ENCODE results near the gene TH.
"Not testable (repeated sequence)": the region's sequence is repeated elsewhere in the genome, so short reads cannot be mapped to it uniquely, and the experiment has no call there.

Gene TH

DNA sequence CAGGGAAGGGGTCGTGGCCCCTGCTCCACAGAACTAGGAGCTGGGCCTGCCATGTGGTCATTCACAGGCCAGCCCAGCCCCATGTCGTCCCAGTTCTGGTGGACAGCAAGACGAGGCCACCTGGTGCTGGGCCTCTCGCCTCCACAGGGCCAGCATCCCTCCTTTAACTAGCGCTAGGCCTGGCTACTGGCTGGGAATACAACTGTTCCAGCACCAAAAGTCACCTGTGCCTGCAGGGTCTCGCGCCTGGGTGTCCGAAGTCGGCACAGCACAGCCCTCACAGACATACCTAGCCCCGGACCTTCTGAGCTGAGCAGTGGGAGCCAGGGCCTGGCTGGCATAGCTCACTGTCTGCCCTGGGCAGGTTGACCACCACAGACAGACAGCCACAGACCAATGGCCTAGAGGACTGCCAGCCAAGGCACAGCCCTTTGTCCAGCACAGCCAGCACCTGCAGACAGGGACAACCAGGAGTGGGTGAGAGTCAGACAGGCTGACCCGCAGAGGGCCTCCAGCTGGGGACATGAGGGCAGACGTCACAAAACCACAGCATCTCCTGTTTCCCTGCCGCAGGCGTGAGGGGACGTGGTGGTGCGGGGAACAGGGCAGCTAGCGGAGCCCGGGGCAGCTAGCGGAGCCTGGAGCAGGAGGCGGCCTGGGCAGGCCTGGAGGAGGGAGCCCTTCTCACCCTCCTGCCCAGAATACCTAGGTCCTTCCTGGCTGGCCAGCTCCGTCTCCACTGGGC is 27.2 kb upstream of the TH start:
- H3K27me3 ChIP-seq (ENCODE audit: insufficient read depth, insufficient read length), result peaks cover 15% of the 10 kb centered on the region
- H3K36me3 ChIP-seq (ENCODE audit: insufficient read depth, insufficient read length, low read length), result no peaks in the 10 kb centered on the region
- TF ChIP-seq SUZ12 (IDR thresholded peaks at IDR 0.05; ENCODE audit: extremely low read depth, insufficient read depth, insufficient read length) (no peak), ZNF274 (IDR thresholded peaks at IDR 0.05; ENCODE audit: low read depth, low read length) (no peak), YY1 (IDR thresholded peaks at IDR 0.05; ENCODE audit: insufficient read depth, insufficient read length) (no peak)
- no peak for DNase-seq (ENCODE audit: low read depth, low spot score)
- no peak overlapping the region for H3K9ac ChIP-seq (ENCODE audit: insufficient read length, low read depth)
- H3K4me1 ChIP-seq (ENCODE audit: insufficient read depth, insufficient read length), result peaks cover 6% of the 10 kb centered on the region
- no peak overlapping the region for H3K4me3 ChIP-seq (ENCODE audit: insufficient read length, low read depth)
- no peaks in the 10 kb centered on the region for H3K9me3 ChIP-seq (ENCODE audit: insufficient read depth, low read length)

DNA sequence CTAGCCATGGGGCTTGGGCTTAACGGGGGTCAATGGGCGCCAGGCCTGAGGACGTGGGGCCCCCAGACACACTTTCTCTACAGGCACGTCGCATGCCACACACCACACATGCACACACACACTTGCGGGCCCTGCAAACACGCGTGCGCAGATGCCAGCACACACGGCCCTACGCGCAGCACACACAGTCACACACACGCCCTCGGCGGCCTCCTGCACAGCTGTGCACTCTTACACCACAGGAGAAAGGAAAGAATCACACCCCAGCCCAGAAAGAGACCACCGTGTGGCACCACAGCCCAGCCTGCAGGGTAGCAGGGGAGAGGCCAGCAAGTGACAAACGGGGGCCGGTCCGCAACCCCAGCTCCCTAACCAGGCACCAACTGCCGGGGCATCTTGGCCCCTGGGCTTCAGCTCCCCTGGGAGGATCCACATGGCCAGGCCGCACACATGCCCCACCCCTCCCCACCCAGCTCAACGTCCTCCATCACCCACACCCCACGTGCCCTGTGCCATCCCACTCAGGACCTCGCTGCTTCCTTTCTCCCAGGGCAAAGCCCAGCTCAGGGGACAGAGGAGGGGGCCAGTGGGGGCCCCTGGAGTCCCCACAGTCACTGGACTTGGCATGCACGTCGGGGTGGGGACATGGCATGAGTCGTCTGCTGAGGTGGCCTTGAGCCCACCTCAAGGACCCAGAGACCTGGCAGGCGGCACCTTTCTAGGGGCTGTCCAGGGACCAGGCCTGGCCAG is 26.3 kb upstream of the TH start:
- Histone ChIP-seq H3K36me3 (ENCODE audit: insufficient read depth, insufficient read length, low read length) (no peaks in the 10 kb centered on the region), H3K9me3 (ENCODE audit: insufficient read depth, low read length) (no peaks in the 10 kb centered on the region), H3K4me3 (ENCODE audit: insufficient read length, low read depth) (no peak overlapping the region), H3K27me3 (ENCODE audit: insufficient read depth, insufficient read length) (peaks cover 15% of the 10 kb centered on the region), H3K9ac (ENCODE audit: insufficient read length, low read depth) (peak overlapping the region; percentile 44), H3K4me1 (ENCODE audit: insufficient read depth, insufficient read length) (peaks cover 12% of the 10 kb centered on the region)
- TF ChIP-seq SUZ12 (IDR thresholded peaks at IDR 0.05; ENCODE audit: extremely low read depth, insufficient read depth, insufficient read length) (no peak), ZNF274 (IDR thresholded peaks at IDR 0.05; ENCODE audit: low read depth, low read length) (no peak), YY1 (IDR thresholded peaks at IDR 0.05; ENCODE audit: insufficient read depth, insufficient read length) (no peak)
- DNase-seq (ENCODE audit: low read depth, low spot score), result no peak

GRCh38 chr11:2196970-2197770 is 25.6 kb upstream of the TH start:
- H3K27me3 ChIP-seq (ENCODE audit: insufficient read depth, insufficient read length), result peaks cover 15% of the 10 kb centered on the region
- DNase-seq (ENCODE audit: low read depth, low spot score), result peak; percentile 66
- TF ChIP-seq ZNF274 (IDR thresholded peaks at IDR 0.05; ENCODE audit: low read depth, low read length), result no peak
- no peak for TF ChIP-seq SUZ12 (IDR thresholded peaks at IDR 0.05; ENCODE audit: extremely low read depth, insufficient read depth, insufficient read length)
- TF ChIP-seq YY1 (IDR thresholded peaks at IDR 0.05; ENCODE audit: insufficient read depth, insufficient read length), result no peak
- no peaks in the 10 kb centered on the region for H3K9me3 ChIP-seq (ENCODE audit: insufficient read depth, low read length)
- no peaks in the 10 kb centered on the region for H3K36me3 ChIP-seq (ENCODE audit: insufficient read depth, insufficient read length, low read length)
- peak overlapping the region; percentile 44 for H3K9ac ChIP-seq (ENCODE audit: insufficient read length, low read depth)
- peaks cover 12% of the 10 kb centered on the region for H3K4me1 ChIP-seq (ENCODE audit: insufficient read depth, insufficient read length)
- H3K4me3 ChIP-seq (ENCODE audit: insufficient read length, low read depth), result no peak overlapping the region

- no peaks in the 10 kb centered on the region for H3K36me3 ChIP-seq (ENCODE audit: insufficient read depth, insufficient read length, low read length)
- no peaks in the 10 kb centered on the region for H3K9me3 ChIP-seq (ENCODE audit: insufficient read depth, low read length)
- TF ChIP-seq ZNF274 (IDR thresholded peaks at IDR 0.05; ENCODE audit: low read depth, low read length) (no peak), YY1 (IDR thresholded peaks at IDR 0.05; ENCODE audit: insufficient read depth, insufficient read length) (no peak), SUZ12 (IDR thresholded peaks at IDR 0.05; ENCODE audit: extremely low read depth, insufficient read depth, insufficient read length) (no peak)
- H3K4me3 ChIP-seq (ENCODE audit: insufficient read length, low read depth), result no peak overlapping the region
- H3K4me1 ChIP-seq (ENCODE audit: insufficient read depth, insufficient read length), result peaks cover 12% of the 10 kb centered on the region
- peaks cover 15% of the 10 kb centered on the region for H3K27me3 ChIP-seq (ENCODE audit: insufficient read depth, insufficient read length)
- no peak overlapping the region for H3K9ac ChIP-seq (ENCODE audit: insufficient read length, low read depth)
- DNase-seq (ENCODE audit: low read depth, low spot score), result no peak
Measured at GRCh38 chr11:2195756-2196088, 24.1 kb upstream of the TH start.

DNA sequence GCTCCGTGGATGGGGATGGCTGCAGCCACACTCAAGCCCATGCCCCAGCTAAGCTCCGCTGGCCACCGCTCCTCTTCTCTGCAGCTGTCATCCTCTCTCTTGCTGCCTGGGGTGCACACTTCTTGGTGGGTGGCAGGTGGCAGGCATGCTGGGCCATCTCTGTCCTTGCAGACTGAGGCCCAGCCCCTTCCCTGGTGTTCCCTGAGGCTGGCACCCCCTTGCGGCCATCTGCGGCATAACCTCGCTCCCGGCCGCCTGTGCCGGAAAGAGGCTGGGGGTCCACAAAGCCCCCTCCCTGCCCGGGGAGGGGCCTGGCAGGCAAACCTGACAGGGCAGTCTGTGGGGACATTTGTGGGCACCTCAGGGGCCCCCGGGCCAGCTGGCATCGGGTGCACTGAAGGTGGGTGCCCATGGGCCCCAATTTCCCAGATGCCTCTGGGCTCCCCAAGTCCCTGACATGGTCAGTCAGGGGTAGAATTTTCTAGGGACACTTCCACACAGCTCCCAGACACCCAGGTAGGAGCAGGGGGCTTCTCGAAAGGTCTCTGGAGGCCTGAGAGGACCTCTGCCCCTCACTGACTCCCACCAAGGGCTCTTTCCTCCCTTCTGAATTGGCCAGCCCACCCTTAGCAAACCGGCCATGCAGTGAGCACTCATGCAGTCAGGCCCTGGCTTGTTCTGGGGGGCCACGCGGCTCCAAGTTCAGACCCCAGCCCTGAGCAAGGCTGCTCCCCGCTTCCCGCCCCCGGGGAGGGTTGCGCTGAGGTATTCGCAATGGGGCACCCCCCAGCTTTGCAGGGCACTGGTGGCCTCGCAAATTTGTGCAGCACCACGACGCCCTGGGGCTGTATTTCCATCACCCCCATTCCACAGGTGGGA is 23.5 kb upstream of the TH start:
- H3K4me1 ChIP-seq (ENCODE audit: insufficient read depth, insufficient read length), result peaks cover 12% of the 10 kb centered on the region
- H3K4me3 ChIP-seq (ENCODE audit: insufficient read length, low read depth), result no peak overlapping the region
- DNase-seq (ENCODE audit: low read depth, low spot score), result peak; percentile 39
- no peaks in the 10 kb centered on the region for H3K36me3 ChIP-seq (ENCODE audit: insufficient read depth, insufficient read length, low read length)
- peaks cover 15% of the 10 kb centered on the region for H3K27me3 ChIP-seq (ENCODE audit: insufficient read depth, insufficient read length)
- TF ChIP-seq ZNF274 (IDR thresholded peaks at IDR 0.05; ENCODE audit: low read depth, low read length) (no peak), SUZ12 (IDR thresholded peaks at IDR 0.05; ENCODE audit: extremely low read depth, insufficient read depth, insufficient read length) (no peak), YY1 (IDR thresholded peaks at IDR 0.05; ENCODE audit: insufficient read depth, insufficient read length) (no peak)
- H3K9ac ChIP-seq (ENCODE audit: insufficient read length, low read depth), result peak overlapping the region; percentile 47
- H3K9me3 ChIP-seq (ENCODE audit: insufficient read depth, low read length), result no peaks in the 10 kb centered on the region

DNA sequence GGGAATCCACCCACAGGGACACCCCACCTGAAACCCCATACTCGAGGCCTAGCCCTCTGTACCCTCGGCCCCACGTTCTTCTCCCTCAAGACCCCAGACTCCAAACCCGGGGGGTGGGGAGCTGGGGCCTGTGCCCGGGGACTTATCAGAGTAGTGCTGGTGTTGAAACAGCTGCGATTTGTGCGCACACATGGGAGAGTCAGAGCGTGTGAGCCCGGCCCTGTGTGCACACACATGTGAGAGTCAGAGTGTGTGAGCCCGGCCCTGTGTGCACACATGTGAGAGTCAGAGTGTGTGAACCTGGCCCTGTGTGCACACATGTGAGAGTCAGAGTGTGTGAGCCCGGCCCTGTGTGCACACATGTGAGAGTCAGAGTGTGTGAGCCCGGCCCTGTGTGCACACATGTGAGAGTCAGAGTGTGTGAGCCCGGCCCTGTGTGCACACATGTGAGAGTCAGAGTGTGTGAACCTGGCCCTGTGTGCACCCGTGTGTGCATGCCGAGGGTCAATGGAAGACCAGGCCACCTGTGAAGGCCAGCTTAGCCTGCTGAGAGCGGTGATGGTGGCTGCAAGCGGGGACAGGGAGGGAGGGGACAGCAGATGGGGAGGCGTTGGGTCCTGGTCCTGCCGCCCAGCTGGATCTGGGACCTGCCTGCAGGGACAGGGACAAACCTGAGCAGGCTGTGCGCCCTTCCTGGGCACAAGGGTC is 22.4 kb upstream of the TH start:
- not testable (repeated sequence) for H3K9me3 ChIP-seq (ENCODE audit: insufficient read depth, low read length); DNase-seq (ENCODE audit: low read depth, low spot score); H3K36me3 ChIP-seq (ENCODE audit: insufficient read depth, insufficient read length, low read length); H3K4me3 ChIP-seq (ENCODE audit: insufficient read length, low read depth)
- peaks cover 15% of the 10 kb centered on the region for H3K27me3 ChIP-seq (ENCODE audit: insufficient read depth, insufficient read length)
- peak overlapping the region; percentile 47 for H3K9ac ChIP-seq (ENCODE audit: insufficient read length, low read depth)
- H3K4me1 ChIP-seq (ENCODE audit: insufficient read depth, insufficient read length), result peaks cover 12% of the 10 kb centered on the region
